Right lobe of liver (tissue), 6 donors: ENCODE measurements around the gene ATRNL1. TPM values are rescaled to one million over a fixed set of nuclear protein-coding genes. Genes with fewer than 3 reads are reported as not detected.

Source experiments
- ATAC-seq, 4 donors: fragments of 200-7000 bp; cut with Tn5 transposase; one replicate each; pipeline ENCODE4 v1.9.1; 2020; ENCODE audit warnings: mild to moderate bottlenecking in 4 of 4, moderate library complexity in 4 of 4
- DNase-seq, 3 donors: peaks; one replicate each; pipeline ENCODE4 v3.0.0-alpha.2; 2020
- H3K27ac ChIP-seq, 3 donors: fragments of 200-600 bp; one replicate each; pipeline ENCODE4 v1.8.0; 2022
- H3K27me3 ChIP-seq, 2 donors: fragments of 200-600 bp; one replicate each; pipeline ENCODE4 v1.8.0; 2022
- H3K36me3 ChIP-seq, 4 donors: fragments of 200-600 bp; sonication (generic) in 1 of 4; one replicate each; pipeline versions ENCODE4 v1.5.1 to v1.8.0; 2017 to 2022; ENCODE audit warnings: control low read depth in 1 of 4
- H3K4me1 ChIP-seq, 4 donors: fragments of 200-600 bp; sonication (generic) in 1 of 4; one replicate each; pipeline versions ENCODE4 v1.5.1 to v1.8.0; 2017 to 2022; ENCODE audit warnings: control low read depth in 1 of 4
- H3K4me3 ChIP-seq, 3 donors: fragments of 200-600 bp; one replicate each; pipeline ENCODE4 v1.8.0; 2022
- H3K9me3 ChIP-seq, 4 donors: fragments of 200-600 bp; sonication (generic) in 1 of 4; one replicate each; pipeline versions ENCODE4 v1.5.1 to v1.8.0; 2017 to 2022; ENCODE audit warnings: control low read depth in 1 of 4
- POLR2A ChIP-seq: fragments of 450-650 bp; IDR thresholded peaks from one replicate; pipeline ENCODE4 v1.6.1; 2017; ENCODE audit warnings: antibody characterized with exemption, mild to moderate bottlenecking
- WGBS: methylation state at CpG from one replicate; pipeline ENCODE4 v1.1.6; 2018; ENCODE audit warnings: low coverage, low lambda C conversion rate; ENCODE audit not compliant: insufficient coverage; ENCODE audit errors: missing lambda C conversion rate; 5-methylcytosine and 5-hydroxymethylcytosine counted together
- intact Hi-C, 2 donors: fragments of 100-400 bp; cut with DNase I; formaldehyde crosslinking; loops; one replicate each; pipeline versions ENCODE4 v1.11.2 to v1.14.1; 2022
- total RNA-seq, 6 experiments: library from RNA; depleted of rRNA in 2 of 6; stranded (reverse); fragments of >200 nt in 2 of 6; fragmentation: NEBNext Ultra II Directional in 3 of 6; extraction: Animal tissue kit (Norgen Biotek cat#: 25700) in 3 of 6; gene quantifications; one replicate each; pipeline versions ENCODE4 v1.1.0 to v1.2.4, GENCODE V29; 2016 to 2023
- TF ChIP-seq, protein P1 (sequence below), 4 donors: fragments of 200-600 bp in 3 of 4; fragments of 450-650 bp in 1 of 4; IDR thresholded peaks; one replicate each; pipeline versions ENCODE4 v1.5.1 to v1.8.0; 2016 to 2022; ENCODE audit warnings: antibody characterized with exemption in 4 of 4, mild to moderate bottlenecking in 2 of 4
- donor health status: DM: no; HTN: yes; CAD: no.
- donor health status: DM: no; HTN: no; CAD: no.
- donor health status: DM: no; HTN: no; CAD: no.
- donor health status: DM: no; HTN: yes; CAD: no.
- donor health status: DM: no; HTN: yes; CAD: no.

ATRNL1 gene
- total RNA-seq, 6 experiments from 2014 or later = 0.81 to 5.3 (median 2.6) TPM

DNA sequence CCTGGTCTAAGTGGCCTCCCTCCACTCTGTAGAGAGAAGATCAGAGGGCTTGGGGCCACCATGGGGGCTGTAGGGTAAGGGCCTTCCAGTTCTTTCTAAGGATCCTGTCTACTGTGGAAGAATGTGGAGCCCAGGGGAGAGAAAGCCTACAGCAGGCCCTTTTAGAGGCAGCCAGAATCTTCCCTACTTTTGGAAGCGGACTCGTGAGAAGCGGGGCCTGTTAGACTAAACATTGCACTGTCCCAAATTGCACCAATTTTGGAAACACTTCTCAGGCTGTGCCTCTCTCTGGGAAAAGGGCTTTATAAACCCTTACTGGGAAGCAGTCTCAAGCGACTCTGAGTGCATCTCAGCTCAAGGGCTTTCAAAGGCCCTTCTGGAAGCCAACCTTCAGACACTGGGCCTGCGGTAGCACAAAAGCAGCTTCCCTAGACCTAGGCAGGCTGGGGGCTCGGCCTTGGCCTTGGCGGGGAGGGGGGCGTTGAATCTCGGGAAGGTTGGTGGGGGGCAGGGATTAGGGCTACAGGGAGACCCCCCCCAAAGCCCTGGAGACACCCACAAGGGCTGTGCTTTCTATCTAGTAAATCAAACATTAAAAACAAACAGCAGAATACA is 881.8 kb downstream of the ATRNL1 start:
- 58% methylated on average over 3 of the region's 9 CpGs for WGBS
- intact Hi-C loops = no loop called here
- no peak for ATAC-seq

DNA sequence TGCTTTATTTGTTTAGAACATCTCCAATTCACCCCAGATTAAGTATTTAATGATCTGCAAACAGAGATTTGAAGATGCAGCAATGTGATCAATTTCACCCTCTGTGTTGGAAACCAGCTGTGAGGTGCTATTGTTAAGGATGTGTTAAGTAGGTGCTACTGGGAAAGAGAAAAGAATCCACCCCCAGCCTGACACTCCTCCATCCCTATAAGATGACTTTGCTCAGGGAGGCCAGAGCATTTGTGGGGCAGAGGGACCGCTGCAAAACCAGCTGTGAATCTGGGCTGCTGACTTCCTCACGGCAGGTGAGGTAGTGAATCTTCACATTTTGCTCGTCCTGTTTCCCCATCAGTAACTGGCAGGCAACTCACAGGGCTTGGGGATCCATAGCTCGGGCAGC is 882.3 kb downstream of the ATRNL1 start:
- H3K4me3 ChIP-seq = no peak overlapping the region
- no peaks in the 10 kb centered on the region for H3K4me1 ChIP-seq
- no peaks in the 10 kb centered on the region for H3K27me3 ChIP-seq
- no peaks in the 10 kb centered on the region for H3K36me3 ChIP-seq
- no peaks in the 10 kb centered on the region for H3K9me3 ChIP-seq
- TF ChIP-seq POLR2A = no peak
- TF ChIP-seq, protein P1, sequence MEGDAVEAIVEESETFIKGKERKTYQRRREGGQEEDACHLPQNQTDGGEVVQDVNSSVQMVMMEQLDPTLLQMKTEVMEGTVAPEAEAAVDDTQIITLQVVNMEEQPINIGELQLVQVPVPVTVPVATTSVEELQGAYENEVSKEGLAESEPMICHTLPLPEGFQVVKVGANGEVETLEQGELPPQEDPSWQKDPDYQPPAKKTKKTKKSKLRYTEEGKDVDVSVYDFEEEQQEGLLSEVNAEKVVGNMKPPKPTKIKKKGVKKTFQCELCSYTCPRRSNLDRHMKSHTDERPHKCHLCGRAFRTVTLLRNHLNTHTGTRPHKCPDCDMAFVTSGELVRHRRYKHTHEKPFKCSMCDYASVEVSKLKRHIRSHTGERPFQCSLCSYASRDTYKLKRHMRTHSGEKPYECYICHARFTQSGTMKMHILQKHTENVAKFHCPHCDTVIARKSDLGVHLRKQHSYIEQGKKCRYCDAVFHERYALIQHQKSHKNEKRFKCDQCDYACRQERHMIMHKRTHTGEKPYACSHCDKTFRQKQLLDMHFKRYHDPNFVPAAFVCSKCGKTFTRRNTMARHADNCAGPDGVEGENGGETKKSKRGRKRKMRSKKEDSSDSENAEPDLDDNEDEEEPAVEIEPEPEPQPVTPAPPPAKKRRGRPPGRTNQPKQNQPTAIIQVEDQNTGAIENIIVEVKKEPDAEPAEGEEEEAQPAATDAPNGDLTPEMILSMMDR (IDR thresholded peaks at IDR 0.05) = no peak
- DNase-seq (no peak), ATAC-seq (no peak)
- H3K27ac ChIP-seq = no peak overlapping the region
- intact Hi-C loops = no loop called here
- WGBS = 69% methylated on average over 4 of the region's 4 CpGs

More for the DNA sequence above, 881.8 kb downstream of the ATRNL1 start:
- H3K4me3 ChIP-seq = no peak overlapping the region
- TF ChIP-seq POLR2A = no peak
- TF ChIP-seq, protein P1 (IDR thresholded peaks at IDR 0.05) = no peak
- H3K27me3 ChIP-seq = no peaks in the 10 kb centered on the region
- H3K4me1 ChIP-seq = no peaks in the 10 kb centered on the region
- H3K9me3 ChIP-seq = no peaks in the 10 kb centered on the region
- no peak overlapping the region for H3K27ac ChIP-seq
- no peaks in the 10 kb centered on the region for H3K36me3 ChIP-seq
- DNase-seq = no peak

DNA sequence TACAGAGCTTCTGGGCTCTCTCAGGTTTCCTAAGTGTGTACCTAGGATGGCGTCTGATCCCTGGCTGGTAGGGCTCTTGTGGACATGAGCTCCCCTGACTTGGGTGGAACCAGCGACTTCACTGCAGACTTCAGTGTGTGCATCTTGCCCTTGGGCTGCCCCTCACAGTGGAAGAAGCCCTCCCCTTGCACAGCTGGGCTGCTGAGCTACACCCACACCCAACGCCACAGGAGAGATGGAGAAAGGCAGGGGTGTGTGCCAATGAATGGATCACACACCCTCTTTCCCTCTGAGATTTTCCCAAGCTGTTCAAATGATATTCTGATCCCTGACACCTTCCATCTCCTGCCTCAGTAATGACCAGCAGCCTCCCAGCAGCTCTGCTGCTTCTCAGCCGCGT is 883.2 kb downstream of the ATRNL1 start:
- 92% methylated on average over 3 of the region's 5 CpGs for WGBS
- H3K36me3 ChIP-seq = no peaks in the 10 kb centered on the region
- no peak for DNase-seq
- H3K9me3 ChIP-seq = no peaks in the 10 kb centered on the region
- H3K4me3 ChIP-seq = no peak overlapping the region
- no peaks in the 10 kb centered on the region for H3K4me1 ChIP-seq
- ATAC-seq = no peak
- intact Hi-C loops = no loop called here
- TF ChIP-seq, protein P1 (IDR thresholded peaks at IDR 0.05) = no peak
- no peak for TF ChIP-seq POLR2A
- no peak overlapping the region for H3K27ac ChIP-seq
- no peaks in the 10 kb centered on the region for H3K27me3 ChIP-seq

DNA sequence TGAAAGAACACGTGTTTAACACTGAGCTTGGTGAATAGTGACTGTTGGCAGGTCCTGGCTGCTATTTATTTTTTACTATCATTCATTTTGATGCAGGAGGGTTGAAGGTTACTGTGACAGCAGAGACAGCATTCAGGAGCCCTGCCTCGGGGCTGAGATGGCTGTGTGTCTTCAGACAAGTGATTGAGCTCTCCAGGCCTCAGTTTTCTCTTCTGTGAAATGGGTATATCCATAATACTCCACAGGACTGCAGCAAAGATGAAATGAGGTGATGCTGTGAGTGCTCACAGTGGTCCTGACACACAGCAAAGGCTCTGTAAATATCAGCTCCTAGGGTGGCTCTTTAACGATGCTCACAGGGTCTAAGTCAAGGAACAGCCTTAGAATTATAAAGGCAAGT is 884.7 kb downstream of the ATRNL1 start:
- H3K4me3 ChIP-seq = no peak overlapping the region
- no peaks in the 10 kb centered on the region for H3K27me3 ChIP-seq
- H3K9me3 ChIP-seq = no peaks in the 10 kb centered on the region
- no peak for TF ChIP-seq POLR2A
- TF ChIP-seq, protein P1 (IDR thresholded peaks at IDR 0.05) = no peak
- no peak overlapping the region for H3K27ac ChIP-seq
- DNase-seq = no peak
- no peaks in the 10 kb centered on the region for H3K4me1 ChIP-seq
- H3K36me3 ChIP-seq = no peaks in the 10 kb centered on the region
- ATAC-seq = no peak
- intact Hi-C loops = no loop called here
- WGBS = 65% methylated on average over 3 of the region's 3 CpGs

DNA sequence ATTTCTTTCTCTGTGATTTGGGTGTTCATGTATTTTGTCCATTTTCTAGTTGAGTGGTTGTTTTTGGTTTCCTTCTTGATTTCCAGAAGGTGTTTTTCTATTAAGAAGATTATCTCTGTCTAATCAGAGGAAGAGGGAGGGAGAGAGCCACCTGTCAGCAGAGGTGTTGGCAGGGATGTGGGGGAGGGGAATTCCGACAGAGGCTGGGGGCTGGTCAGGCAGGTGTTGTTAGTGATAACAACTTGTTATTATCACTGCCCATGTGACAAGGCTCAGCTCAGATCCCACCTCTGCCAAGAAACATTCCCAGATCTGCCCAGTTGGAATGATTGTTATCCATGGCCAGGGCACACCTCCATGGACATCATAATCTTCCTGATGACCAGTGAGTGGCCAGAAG is 886.4 kb downstream of the ATRNL1 start:
- intact Hi-C loops = no loop called here
- H3K27me3 ChIP-seq = no peaks in the 10 kb centered on the region
- DNase-seq = no peak
- H3K36me3 ChIP-seq = no peaks in the 10 kb centered on the region
- 100% methylated on average over 1 of the region's 1 CpG for WGBS
- ATAC-seq = no peak
- H3K9me3 ChIP-seq = no peaks in the 10 kb centered on the region
- no peak overlapping the region for H3K4me3 ChIP-seq
- no peak for TF ChIP-seq POLR2A
- TF ChIP-seq, protein P1 (IDR thresholded peaks at IDR 0.05) = no peak
- no peaks in the 10 kb centered on the region for H3K4me1 ChIP-seq
- no peak overlapping the region for H3K27ac ChIP-seq
